NCI-H1930 (cell line): ENCODE measurements around the gene VDR.

ENCODE experiments used
- DNase-seq, 2 experiments: peaks; one replicate each; lab custom pipeline; 2025; lab: John Stamatoyannopoulos, UW

The VDR gene

DNA sequence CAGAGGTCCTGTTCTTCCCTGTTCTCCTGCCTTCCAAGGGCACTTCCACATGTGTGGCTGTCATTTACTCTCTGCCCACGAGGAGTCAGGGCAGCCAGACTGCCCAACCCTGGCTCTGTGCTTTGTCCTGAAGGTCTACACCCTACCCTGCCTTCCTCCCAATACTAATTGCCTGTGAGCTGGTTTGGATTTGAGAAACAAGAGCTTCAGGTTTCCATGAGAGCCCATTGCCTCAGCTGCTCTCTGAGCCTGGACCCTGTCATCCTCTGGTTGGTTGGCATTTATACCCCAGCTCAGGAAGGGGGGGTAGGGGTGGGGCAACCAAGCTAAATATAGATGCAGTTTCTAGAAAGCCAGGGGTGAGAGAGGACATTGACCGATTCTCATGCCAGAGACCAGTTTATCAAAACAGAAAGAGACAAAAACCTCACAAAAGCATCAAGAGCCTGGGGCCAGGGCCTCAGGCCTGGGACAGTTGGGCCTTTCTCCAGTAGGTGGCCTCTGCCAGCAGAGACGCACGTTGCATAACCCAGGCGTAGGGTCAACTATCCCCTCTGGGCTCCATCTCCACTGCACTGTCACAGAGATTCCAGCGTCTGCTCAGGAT is 34.5 kb downstream of the VDR start:
- DNase-seq: no peak

DNA sequence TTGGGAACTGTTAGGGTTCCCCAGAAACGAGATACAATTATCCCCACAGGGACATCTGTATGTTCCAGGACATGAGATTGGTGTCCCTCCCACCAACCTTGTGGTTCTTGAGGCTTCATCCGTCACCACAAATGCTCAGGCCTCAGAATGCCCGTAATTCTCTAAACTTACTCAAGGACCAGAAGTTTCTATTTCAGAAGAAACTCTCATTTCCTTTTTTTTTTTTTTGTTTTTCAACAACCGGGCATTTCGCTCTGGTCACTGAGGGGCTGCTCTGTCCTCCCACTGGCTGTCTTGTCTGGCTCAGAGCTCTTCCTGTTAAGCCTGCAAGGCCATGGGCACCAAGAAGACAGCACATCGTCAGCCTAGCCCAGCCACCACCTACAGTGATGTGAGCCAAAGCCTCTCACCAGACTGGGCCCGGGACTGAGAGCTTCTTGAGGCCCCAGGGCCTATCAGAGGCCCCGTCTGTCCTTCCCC is 36.2 kb downstream of the VDR start:
- no peak for DNase-seq

DNA sequence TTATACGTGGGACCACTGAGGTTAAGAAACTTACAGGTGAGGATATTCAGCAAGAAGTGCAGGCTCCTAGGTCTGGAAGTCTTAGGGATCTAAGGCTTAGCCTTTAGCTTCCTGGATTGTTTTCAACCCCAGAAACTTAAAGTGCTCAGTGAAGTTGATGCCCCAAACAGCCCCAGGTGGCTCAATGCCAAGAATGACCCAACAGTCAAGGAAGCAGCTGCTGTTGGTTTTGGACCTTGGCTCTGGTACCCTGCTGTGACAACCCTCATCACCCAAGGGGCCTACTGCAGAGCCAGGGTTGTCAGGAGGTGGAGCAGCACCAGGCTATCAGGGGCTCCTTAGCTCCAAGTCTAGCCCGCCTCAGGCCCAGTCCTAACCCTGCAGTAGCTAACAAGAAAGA is 36.8 kb downstream of the VDR start:
- no peak for DNase-seq

DNA sequence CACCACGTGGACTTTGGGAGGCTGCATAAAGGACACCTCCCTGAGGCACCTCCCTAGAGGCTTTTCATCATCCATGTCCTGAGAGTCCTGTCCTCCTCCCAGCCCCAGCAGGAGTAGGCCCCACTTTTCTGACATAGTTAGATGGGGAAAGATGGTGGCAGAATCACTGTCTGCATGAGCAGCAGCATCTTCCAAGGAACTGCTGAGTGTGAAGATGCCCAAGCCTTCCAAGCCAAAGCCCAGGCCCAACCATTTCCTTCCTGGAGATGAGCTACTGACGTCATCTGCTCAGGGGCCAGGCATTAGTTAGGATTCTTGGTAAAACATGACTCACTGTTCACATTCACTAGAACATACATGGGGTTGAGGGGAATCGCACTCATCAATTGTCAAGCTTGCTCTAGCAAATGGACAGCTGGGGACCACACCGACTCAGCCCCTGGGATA is 37.3 kb downstream of the VDR start:
- no peak for DNase-seq

DNA sequence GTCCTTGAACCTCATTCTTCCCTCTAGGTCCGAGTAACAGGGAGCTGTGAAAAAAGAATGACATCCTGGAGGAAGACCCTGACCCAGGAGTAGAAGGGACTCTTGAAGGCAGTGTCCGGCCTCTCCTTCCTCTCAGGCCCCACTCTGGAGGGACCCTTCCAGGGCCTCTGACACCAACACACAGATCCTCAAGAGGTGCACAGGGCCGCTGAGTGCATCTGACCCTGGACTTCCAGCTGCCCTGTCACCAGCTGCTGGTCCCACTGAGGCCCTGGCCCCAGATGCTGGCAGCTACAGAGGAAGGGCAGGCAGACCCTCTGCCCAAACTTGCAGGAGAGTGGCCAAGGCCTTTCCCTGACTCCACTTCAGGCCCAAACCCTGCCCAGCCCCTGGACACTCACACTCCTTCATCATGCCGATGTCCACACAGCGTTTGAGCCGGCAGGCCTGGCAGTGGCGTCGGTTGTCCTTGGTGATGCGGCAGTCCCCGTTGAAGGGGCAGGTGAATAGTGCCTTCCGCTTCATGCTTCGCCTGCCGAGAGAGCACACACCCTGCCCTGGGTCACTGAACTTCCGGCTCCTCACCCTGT is 40.1 kb downstream of the VDR start:
- no peak for DNase-seq

DNA sequence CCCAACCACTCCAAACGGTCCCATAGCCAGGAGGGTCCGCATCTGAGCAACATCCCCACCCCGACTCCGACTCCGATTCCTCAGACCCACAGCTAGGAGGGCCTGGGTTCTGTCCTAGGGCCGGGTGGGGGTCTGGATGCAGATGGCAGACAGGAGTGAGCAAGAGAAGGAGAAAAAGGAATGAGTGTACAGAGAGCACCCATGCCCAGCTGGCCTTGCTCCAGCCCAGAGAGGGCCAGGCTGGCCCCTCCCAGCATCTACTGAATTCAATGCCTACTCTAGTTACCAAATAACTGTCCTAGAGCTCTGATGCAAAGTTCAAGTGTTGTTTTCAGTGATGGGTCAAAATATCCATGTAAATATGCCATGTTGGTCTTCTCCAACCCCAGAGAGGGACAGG is 40.8 kb downstream of the VDR start:
- DNase-seq: no peak

DNA sequence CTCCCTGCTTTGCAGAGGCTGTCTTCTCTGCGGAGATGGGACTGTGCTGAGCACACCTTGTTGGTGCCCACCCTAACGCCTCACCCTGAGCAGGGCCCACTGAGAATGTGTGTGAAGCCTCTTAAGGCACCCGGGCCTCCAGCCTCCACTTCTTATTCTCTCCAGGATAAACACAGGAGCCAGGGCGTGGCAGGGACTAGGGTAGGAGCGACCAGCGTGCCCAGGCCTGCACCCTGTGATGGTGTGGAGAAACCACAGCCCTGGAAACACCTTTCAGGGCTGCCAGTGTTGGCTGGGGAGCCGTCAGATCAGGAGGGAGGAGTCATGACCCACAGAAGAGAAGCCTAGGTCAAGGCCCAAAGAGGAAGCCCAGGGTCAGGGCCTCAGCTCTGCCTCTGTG is 41.3 kb downstream of the VDR start:
- no peak for DNase-seq

DNA sequence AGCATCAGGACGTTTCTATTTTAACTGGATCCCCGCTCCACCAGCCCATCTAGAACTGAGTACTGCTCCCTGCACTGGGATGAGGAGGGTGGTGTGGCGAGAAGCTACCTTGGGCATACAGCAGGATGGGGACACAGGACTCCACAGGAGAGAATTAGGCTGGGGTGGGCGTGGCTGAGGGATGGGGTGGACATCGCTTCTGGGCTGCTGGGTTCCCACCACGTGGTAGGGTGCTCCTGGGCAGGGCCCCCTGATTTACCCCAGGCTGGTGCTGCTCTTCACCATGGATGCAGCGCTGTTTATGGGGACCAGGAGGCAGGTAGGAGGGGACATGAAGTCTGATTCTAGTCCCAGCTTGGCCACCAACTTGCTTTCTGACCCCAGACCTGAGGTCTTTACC is 41.9 kb downstream of the VDR start:
- DNase-seq: no peak

DNA sequence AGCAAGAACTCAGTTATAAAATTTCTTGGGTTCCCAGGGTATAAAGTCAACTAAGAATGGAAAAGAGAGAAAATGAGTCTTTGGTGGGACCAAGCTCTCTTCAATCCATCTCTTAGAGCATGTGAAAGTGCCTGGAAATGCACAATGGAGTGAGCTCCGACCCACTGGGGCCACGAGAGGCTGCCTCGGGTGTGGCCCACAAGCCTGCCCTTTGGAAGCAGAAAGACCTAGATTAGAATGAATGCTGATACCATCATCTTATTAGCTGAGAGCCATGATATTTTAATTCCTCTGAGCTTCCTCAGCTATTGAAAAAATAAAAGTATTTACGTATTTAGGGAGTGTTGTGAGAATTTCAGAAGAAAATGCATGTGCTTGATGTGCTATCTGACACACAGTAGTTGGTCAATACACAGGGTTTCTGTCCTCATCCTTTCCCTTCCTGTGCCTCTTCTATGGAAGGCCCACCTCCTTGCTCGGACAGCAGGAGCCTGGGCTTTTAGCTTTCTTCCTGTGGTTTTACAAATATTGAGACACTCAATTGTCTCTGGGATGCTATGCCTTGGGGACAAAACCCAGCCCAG is 42.5 kb downstream of the VDR start:
- DNase-seq: no peak

DNA sequence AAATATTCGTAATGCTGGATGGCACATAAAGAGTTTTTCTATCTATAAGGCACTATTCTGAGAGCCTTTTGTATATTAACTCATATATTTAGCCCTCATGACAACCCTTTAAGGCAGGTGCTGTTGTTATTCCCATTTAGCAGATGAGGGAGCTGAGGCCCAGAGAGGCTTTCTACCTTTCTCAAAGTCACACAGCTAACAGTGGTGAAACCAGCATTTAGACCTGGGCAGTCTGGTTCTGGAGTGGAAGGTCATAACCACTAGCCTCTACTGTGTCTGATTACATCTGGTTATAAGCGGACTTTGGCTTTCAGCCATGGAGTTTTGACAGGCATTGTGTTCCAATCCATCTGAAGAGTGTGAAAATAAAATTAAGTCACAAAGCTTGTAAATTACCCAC is 43.9 kb downstream of the VDR start:
- DNase-seq: no peak

DNA sequence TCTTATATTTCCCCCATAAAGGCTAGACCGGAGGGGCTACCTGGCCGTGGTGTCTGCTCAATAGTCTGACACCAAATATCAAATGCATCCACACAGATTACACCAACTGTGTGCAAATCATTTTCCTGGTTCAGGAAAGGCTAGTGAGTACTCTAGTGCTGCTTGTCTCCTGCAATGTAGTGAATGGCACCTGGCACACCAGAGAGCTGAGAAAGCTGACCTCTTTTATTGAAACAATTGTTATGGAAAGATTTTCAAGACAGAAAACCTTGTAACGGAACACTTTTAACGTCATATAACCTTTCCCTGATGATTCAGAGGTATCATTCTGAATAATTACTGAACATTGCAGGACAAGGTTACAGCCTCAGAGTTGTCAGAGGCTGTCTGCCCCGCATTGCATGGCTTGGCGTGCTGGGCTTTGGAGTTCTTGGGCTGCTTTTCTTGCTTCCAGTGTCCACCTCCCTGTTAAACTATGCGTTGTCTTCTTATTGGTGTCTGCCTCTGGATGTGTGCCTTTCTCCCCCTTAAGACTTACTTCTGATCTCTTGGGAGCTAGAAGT is 44.4 kb downstream of the VDR start:
- no peak for DNase-seq

DNA sequence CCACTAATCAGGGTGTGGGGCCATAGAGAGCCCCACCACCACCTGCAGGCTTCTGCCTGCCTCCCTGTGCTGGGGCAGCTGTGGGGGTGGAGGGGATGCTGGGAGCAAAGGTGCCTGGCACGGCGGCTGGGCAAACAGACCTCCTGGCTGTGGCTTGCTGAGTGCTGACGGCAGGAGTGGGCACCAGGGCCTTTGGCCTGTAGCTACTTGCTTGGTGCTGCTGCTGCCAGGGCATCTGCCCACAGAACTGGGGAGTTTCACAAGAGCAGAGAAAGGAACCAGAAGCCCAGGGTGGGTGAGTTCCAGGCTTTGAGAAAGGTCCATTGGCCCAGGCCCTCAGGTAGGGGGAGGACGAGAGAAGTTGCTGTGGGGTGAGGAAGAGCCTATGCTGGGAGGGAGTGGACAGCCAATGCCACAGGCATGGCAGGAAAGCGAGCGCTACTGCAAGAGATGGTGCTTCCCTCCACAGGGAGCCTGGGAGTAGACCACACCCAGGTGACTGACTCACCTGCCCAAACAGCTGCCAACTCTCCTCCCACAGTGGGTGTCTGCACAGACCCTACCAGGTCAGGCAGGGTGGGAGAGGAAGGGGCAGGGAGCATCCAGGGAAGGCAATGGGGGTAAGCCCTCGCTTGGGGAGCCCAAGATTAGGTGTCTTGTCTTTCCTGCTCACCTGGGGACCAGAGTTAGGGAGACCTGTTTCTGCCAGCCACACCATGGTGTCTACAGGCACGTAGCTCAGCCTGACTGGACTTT is 46.1 kb downstream of the VDR start:
- DNase-seq: no peak

DNA sequence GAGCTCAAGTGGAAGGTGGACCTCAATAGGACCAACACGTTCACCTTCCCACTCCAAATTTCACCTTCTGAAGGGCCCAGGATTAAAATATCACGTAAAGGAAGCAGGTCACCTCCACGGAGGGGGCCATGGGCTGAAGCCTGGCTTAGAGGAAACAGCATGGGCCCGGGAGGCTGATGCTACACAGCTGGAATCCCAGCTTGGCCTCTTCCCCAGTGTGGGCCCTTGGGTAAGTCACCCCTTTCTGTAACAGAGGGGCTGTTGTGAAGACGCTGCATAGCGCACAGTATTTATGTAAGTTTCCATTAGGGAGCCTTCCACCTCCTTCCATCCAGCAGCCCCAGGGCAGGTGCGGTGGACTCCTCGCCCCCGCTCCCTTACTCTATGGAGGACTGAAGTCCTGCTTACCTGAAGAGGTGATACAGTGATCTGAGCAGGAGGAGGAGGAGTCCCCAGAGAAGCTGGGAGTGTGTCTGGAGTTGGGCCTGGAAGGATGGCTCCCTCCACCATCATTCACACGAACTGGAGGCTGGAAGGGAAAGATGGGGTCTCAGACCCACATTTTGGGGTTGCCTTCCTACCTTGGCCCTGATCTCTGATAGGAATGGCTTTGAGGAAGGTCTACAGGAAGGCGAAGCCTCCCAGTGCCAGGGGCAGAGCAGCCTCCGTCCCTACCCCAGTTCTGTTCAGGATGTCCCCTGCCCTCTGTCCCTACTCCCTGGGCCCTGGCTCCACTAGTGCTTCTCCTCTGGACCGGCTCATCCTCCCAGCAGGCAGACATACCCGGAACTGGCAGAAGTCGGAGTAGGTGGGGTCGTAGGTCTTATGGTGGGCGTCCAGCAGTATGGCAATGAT is 47.8 kb downstream of the VDR start:
- no peak for DNase-seq

DNA sequence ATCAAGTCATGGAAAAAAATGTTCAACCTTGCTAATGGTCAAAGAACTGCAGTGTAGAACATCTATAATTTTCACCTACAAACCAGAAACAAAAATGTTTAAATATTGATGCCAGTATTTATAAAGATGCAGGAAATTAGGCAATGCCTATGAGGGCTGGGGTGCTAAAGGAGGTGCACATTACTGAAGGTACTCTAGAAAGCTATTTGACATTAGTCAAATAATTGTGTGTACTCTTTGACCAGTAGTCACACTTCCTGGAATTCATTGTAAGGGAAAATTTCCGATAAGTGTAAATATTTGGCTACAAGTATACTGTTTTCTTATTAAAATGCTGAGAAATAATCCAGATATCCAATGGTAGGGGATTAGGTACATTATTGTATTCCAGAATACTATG is 48.7 kb downstream of the VDR start:
- no peak for DNase-seq

DNA sequence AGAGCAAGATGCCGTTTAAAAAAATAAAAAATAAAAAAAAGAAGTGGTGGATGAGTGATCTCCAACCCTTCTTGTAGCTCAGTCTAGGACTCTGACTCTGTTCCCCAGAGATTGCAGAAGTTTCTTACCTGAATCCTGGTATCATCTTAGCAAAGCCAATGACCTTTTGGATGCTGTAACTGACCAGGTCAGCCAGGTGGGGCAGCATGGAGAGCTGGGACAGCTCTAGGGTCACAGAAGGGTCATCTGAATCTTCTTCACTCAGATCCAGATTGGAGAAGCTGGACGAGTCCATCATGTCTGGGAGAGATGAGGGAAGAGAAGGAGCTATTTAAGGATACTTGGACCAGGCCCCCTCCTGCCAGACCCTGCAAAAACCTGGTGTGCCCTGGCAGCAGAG is 49.3 kb downstream of the VDR start:
- no peak for DNase-seq

DNA sequence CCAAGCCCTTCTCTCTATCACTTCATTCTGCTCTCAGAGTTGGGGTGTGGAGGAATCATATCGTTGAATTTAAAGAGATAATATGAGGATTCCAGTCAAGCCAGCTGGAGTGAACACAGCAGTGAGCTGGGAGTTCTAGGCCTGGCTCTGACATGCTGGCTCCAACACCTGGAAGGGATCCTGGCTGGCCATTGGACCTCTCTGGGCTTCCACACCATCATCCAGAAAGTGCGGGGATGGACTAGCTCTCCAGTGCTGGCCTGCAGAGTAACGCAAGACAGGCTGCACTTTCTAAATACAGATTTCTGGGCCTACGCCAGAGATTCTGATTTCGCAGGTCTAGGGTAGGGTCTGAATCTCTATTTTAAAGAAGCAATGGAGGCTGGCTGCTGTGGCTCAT is 50.3 kb downstream of the VDR start:
- DNase-seq: no peak

DNA sequence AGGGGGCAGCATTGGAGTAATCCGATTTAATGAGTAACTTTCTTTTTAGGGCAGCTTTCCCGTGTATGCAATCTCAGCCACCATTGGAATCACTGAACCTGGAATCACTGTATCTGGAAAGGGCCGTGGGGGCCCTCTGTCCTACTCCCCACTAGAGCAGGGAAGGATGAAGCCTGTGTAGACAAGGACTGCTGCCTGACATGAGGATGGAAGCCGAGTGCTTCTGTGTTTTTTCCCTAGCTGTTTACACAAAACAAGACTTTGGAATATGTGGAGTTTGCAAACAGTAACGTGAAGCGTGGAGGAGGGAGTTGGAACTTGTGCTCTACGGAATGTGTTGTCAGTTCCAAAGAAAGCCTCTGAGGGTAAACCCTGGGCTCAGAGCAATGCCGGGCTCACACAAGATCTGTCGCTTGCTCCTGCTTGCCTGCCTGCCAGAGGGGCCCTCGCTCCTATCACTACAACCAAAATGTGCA is 52.7 kb downstream of the VDR start:
- DNase-seq: no peak

DNA sequence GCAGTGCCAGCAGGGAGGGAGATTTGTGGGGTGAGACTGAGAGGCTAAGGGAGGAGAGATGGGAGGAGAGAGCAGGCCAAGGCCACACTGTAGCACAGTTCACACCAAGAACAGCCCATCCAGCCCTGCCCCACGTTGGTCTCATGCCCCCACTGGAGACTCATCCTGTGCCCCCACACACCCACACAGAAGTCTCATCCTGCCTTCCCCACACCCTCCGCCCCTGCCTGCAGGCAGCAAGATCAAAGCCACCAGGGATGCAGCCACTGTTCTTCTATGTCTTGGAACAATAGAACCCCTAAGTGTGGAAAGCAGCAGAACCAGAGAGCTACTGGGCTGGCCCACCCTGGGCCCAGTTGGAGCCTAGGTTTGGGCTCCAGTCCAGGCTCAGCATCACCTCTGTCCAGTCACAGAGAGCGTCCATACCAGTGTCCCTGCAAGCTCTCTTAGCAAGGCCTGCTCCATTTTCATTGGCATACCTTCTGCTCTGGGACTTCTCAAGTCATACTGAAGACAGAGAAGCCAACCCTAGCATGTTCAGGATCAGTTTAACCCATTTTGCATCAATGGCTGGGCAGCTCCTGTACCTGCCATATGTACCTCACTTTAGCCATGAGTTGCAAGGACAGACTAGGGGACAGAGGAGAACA is 53.4 kb downstream of the VDR start:
- DNase-seq: no peak

DNA sequence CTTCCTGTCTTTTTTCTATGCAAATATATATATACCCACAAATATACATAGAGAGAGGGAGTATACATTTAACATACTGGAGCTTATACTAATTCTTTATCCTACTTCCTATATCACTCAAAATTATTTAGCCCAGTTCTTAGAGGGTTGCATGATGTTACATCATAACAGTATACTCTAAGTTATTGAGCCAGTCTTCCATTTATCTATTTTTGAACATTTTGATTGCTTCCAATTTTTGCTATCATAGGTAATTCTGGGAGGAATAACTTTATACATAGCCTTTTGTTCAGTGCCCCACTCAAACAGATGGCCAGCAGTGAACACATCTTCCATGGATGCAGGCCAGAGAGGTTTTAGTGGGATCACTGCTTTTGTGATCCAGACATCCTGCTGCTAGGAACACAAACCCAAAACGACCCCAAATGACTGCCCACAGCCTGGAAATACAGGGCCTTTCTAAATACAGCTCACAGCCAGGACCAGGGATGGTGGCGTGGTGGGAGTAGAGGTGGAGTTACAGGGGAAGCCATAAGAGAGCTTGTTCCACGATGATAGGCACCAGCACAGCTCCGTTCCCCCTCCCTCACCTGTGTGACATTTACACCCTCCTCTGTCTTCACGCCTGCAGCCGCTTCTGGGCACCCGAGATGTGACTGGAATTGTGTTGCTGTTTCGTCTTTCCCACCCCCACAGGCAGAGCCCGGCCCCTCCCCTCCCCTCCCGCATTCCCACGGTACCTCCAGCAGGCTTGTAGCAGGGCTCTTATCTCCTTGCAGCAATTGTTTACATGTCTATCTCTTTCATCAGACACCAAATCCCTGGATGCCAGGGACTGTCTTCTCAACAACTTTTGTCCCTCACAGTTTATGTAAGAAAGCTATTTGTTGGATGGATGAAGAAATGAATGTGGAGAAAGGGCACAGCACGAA is 54.4 kb downstream of the VDR start:
- DNase-seq: no peak

DNA sequence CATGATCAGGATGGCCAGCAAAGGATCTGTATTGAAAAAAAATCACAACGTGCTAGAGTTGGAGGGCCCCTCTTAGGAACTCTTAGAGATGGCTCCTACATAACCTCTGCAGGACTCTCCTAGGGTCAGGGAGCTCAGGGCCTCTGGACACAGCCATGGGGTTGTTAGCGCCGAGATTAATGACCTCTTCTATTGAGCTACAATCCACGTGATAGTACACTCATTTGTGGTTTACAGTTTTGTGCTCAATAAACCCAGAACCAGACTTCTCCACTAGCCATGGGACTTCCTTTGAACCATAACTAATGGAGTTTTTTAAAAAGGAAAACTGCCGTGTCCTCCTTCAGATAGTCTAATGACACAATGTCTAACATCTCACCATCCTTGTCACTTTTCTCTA is 55.5 kb downstream of the VDR start:
- DNase-seq: no peak
